Amygdala (tissue), 56 donors: ENCODE measurements around the gene NPC2.
"Not testable (repeated sequence)": the region's sequence is repeated elsewhere in the genome, so short reads cannot be mapped to it uniquely, and the experiment has no call there.

Experiments used
- DNase-seq, 56 donors: peaks; one replicate each; lab custom pipeline; 2025; lab: John Stamatoyannopoulos, UW

The NPC2 gene

GRCh38 chr14:74492776-74493342 is at the start of gene NPC2:
NPC2 (minus strand) TSS chr14:74493305; CDS start chr14:74493274, 31 bp downstream.
- no peak for DNase-seq

GRCh38 chr14:74542056-74542685 is 49.1 kb upstream of the NPC2 start:
- DNase-seq, result no peak

- no peak for DNase-seq
Observed at GRCh38 chr14:74541225-74541624, 48.1 kb upstream of the NPC2 start.

- no peak for DNase-seq
Observed at GRCh38 chr14:74539503-74539902, 46.4 kb upstream of the NPC2 start.

- no peak for DNase-seq
Observed at GRCh38 chr14:74538411-74539391, 45.6 kb upstream of the NPC2 start.

GRCh38 chr14:74536336-74536735 is 43.2 kb upstream of the NPC2 start:
- not testable (repeated sequence) for DNase-seq

GRCh38 chr14:74535756-74536325 is 42.7 kb upstream of the NPC2 start:
- no peak for DNase-seq

- no peak for DNase-seq
Observed at GRCh38 chr14:74533576-74533975, 40.5 kb upstream of the NPC2 start.

GRCh38 chr14:74532246-74532645 is 39.1 kb upstream of the NPC2 start:
- DNase-seq, result no peak

GRCh38 chr14:74531467-74531866 is 38.4 kb upstream of the NPC2 start:
- DNase-seq, result peak in 2 of 56 donors; percentile 5 to 13

- DNase-seq, result no peak
Observed at GRCh38 chr14:74531006-74531405, 37.9 kb upstream of the NPC2 start.

GRCh38 chr14:74528886-74529285 is 35.8 kb upstream of the NPC2 start:
- DNase-seq, result no peak

GRCh38 chr14:74528406-74528805 is 35.3 kb upstream of the NPC2 start:
- no peak for DNase-seq

- DNase-seq, result no peak
Observed at GRCh38 chr14:74527736-74528280, 34.7 kb upstream of the NPC2 start.

- no peak for DNase-seq
Observed at GRCh38 chr14:74526854-74527585, 33.9 kb upstream of the NPC2 start.

- DNase-seq, result no peak
Observed at GRCh38 chr14:74525361-74525851, 32.3 kb upstream of the NPC2 start.

- DNase-seq, result no peak
Observed at GRCh38 chr14:74524812-74525135, 31.7 kb upstream of the NPC2 start.

- DNase-seq, result no peak
Observed at GRCh38 chr14:74524076-74524811, 31.1 kb upstream of the NPC2 start.

- no peak for DNase-seq
Observed at GRCh38 chr14:74522740-74523139, 29.6 kb upstream of the NPC2 start.
